H7 (cell line): ENCODE measurements around the gene INSR. TPM values are rescaled to one million over a fixed set of nuclear protein-coding genes. Genes with fewer than 3 reads are reported as not detected.
"Not testable (repeated sequence)": the region's sequence is repeated elsewhere in the genome, so short reads cannot be mapped to it uniquely, and the experiment has no call there.

Experiments used
- DNase-seq: peaks from one replicate; pipeline ENCODE4 v3.0.0; 2012
- H3K27me3 ChIP-seq: 2 replicates; pipeline ENCODE4 v1.6.0; 2011; ENCODE audit warnings: mild to moderate bottlenecking, low read length; ENCODE audit not compliant: control insufficient read depth, insufficient read depth
- H3K36me3 ChIP-seq: replicated peaks from 2 replicates; pipeline ENCODE4 v1.5.1; 2011; ENCODE audit warnings: low read length; ENCODE audit not compliant: control insufficient read depth, insufficient read depth
- H3K4me3 ChIP-seq: 2 replicates; pipeline ENCODE4 v1.5.1; 2011; ENCODE audit warnings: low read depth, mild to moderate bottlenecking, control low read depth, low read length, moderate library complexity; ENCODE audit not compliant: insufficient read depth
- total RNA-seq: library from RNA; depleted of rRNA; stranded (reverse); fragments of >200 nt; shearing (Covaris generic); gene quantifications from 2 replicates; pipeline ENCODE4 v1.2.3, GENCODE V29; 2014

Gene INSR
- total RNA-seq, 1 experiment from 2014 or later = 10.0 TPM

DNA sequence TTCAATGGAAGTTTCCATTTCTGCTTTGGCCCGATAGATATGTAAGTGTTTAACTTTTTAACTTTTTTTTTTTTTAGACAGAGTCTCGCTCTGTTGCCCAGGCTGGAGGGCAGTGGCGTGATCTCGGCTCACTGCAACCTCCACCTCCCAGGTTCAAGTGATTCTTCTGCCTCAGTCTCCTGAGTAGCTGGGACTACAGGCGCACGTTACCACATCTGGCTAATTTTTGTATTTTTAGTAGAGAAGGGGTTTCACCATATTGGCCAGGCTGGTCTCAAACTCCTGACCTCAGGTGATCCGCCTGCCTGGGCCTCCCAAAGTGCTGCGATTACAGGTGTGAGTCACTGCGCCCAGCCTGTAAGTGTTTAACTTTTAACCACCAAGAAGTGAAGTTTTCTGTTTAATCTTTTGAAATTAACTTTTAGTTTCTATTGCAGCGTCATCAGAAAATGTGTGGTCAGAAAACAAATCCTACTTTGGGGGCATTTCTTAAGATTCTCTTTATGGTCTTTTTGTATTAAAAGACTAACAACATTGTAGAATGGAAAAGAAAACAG is 147.0 kb downstream of the INSR start:
- H3K4me3 ChIP-seq, H3K27me3 ChIP-seq, DNase-seq, H3K36me3 ChIP-seq: not testable (repeated sequence)

GRCh38 chr19:7146086-7146485 is 148.1 kb downstream of the INSR start:
- H3K27me3 ChIP-seq, H3K4me3 ChIP-seq, H3K36me3 ChIP-seq, DNase-seq: not testable (repeated sequence)

- DNase-seq = no peak
- Histone ChIP-seq H3K36me3 (peaks cover 3% of the 10 kb centered on the region), H3K27me3 (no peaks in the 10 kb centered on the region), H3K4me3 (no peak overlapping the region)
Observed at GRCh38 chr19:7145494-7145893, 148.7 kb downstream of the INSR start.

GRCh38 chr19:7142771-7143170 is 151.4 kb downstream of the INSR start:
- DNase-seq = no peak
- no peak overlapping the region for H3K4me3 ChIP-seq
- H3K36me3 ChIP-seq = peaks cover 3% of the 10 kb centered on the region
- no peaks in the 10 kb centered on the region for H3K27me3 ChIP-seq

DNA sequence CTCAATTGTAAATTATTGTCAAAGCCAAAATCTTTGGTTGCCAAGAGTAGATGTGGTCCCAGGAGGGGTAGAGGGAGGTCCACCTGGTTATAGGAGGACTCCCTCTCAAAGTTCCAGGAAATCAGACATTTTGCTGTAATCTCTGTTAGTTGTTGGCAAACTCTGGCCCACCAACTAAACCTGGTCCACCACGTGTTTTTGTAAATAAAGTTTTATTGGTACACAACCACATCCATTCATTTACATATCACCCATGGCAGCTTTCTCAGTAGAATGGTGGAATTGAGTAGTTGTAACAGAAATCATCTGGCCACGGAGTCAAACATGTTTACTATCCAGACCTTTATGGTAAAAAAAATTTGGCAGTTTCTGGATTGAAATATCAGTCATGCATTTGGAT is 154.1 kb downstream of the INSR start:
- H3K4me3 ChIP-seq = no peak overlapping the region
- H3K36me3 ChIP-seq = peaks cover 3% of the 10 kb centered on the region
- H3K27me3 ChIP-seq = no peaks in the 10 kb centered on the region
- no peak for DNase-seq

- Histone ChIP-seq H3K36me3 (peaks cover 3% of the 10 kb centered on the region), H3K4me3 (no peak overlapping the region), H3K27me3 (no peaks in the 10 kb centered on the region)
- no peak for DNase-seq
Observed at GRCh38 chr19:7139095-7139494, 155.1 kb downstream of the INSR start.

- Histone ChIP-seq H3K4me3 (no peak overlapping the region), H3K36me3 (peaks cover 3% of the 10 kb centered on the region), H3K27me3 (no peaks in the 10 kb centered on the region)
- DNase-seq = no peak
Observed at GRCh38 chr19:7138402-7138801, 155.8 kb downstream of the INSR start.

- Histone ChIP-seq H3K36me3 (peaks cover 3% of the 10 kb centered on the region), H3K27me3 (no peaks in the 10 kb centered on the region), H3K4me3 (no peak overlapping the region)
- DNase-seq = no peak
Observed at GRCh38 chr19:7137120-7137519, 157.1 kb downstream of the INSR start.

DNA sequence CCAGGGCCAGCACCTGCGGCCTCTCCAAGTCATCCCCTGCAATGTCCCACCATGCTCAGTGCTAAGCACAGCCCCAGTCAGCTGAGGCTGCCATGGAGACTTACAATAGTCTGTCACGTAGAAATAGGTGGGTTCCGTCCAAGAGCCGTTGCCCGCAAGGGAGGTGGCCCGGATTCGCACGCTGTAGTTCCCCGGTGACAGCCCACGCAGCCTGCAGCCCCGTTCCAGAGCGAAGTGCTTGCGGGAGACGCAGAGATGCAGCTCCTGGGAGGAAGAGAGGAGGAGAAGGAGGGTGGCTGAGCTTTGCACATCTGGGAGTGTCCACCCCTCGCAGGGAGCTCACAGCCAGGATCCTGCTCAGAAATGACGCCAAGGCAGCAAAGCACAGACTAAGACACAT is 162.2 kb downstream of the INSR start:
- H3K27me3 ChIP-seq = no peaks in the 10 kb centered on the region
- peaks cover 2% of the 10 kb centered on the region for H3K36me3 ChIP-seq
- H3K4me3 ChIP-seq = no peak overlapping the region
- DNase-seq = no peak

- Histone ChIP-seq H3K4me3 (no peak overlapping the region), H3K36me3 (peaks cover 16% of the 10 kb centered on the region), H3K27me3 (no peaks in the 10 kb centered on the region)
- DNase-seq = no peak
Observed at GRCh38 chr19:7130043-7130442, 164.2 kb downstream of the INSR start.

GRCh38 chr19:7126132-7126531 is 168.1 kb downstream of the INSR start:
- no peak for DNase-seq
- Histone ChIP-seq H3K27me3 (no peaks in the 10 kb centered on the region), H3K36me3 (peaks cover 20% of the 10 kb centered on the region), H3K4me3 (no peak overlapping the region)

DNA sequence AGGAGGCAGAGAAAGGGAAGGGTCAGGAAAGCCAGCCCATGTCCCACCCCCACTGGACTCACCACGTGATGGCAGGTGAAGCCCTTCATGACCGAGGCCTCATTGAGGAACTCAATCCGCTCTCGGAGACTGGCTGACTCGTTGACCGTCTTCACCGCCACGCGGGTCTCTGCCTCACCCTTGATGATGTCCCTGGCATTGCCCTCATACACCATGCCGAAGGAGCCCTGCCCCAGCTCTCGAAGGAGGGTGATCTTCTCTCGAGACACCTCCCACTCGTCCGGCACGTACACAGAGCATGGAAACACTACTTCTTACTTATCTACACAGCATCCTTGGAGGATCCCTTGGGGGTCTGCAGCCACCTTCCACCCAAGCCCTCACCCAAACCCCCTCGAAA is 169.0 kb downstream of the INSR start:
- H3K27me3 ChIP-seq = no peaks in the 10 kb centered on the region
- no peak for DNase-seq
- H3K36me3 ChIP-seq = peaks cover 19% of the 10 kb centered on the region
- no peak overlapping the region for H3K4me3 ChIP-seq

GRCh38 chr19:7124782-7125181 is 169.4 kb downstream of the INSR start:
- no peak for DNase-seq
- Histone ChIP-seq H3K36me3 (peaks cover 18% of the 10 kb centered on the region), H3K4me3 (no peak overlapping the region)

DNA sequence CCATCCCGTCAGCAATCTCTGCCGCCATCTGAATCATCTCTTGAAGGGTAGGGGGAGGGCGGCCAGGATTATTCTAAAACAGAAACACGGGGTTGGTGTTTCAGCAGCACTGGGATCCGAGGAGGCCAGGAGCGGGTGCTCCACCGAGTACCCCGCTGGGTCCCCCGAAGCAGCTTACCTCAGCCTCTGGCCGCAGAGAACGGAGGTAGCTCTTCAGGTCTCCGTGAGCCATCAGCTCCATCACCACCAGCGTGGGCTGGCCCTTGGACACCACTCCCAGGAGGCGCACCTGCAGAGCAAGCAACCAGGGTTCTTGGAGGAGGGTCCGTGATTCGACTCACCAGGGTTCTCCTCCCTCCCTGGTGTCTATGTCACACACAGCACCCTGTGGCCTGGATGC is 171.5 kb downstream of the INSR start:
- Histone ChIP-seq H3K27me3 (no peaks in the 10 kb centered on the region), H3K4me3 (no peak overlapping the region), H3K36me3 (peaks cover 22% of the 10 kb centered on the region)
- no peak for DNase-seq

More at GRCh38 chr19:7124782-7125181, 169.4 kb downstream of the INSR start:
- H3K27me3 ChIP-seq = no peaks in the 10 kb centered on the region

DNA sequence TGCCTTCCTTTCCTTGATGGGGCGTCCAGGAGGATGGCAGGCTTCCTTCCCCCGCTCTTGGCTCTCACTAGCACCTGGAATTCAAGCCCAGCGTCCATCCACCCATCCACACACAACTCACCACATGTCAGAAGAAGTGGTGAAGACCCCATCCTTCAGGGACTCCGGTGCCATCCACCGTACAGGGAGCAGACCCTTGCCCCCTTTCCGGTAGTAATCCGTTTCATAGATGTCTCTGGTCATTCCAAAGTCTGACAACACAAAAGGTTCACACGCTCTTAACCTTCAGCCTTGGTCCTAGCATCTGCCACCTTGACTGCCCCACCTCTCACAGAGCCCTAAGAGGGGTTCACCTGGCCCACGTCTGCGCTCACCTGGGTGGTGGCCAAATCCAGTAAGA is 173.7 kb downstream of the INSR start:
- Histone ChIP-seq H3K36me3 (peaks cover 9% of the 10 kb centered on the region), H3K27me3 (no peaks in the 10 kb centered on the region), H3K4me3 (no peak overlapping the region)
- DNase-seq = no peak

DNA sequence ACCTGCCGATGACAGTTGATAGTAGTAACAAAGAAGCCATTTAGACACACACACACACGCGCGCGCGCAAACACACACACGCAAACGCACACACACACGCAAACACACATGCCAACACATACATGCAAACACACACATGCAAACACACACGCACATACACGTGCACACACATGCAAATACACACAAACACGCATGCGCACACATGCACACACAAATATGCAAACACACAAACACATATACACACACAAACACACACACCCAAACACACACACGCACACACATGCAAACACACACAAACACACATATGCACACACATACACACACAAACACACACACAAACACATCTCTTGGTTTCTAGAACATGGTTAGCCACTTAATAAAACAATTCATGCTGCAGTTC is 174.6 kb downstream of the INSR start:
- Histone ChIP-seq H3K4me3 (no peak overlapping the region), H3K27me3 (no peaks in the 10 kb centered on the region), H3K36me3 (peaks cover 7% of the 10 kb centered on the region)
- no peak for DNase-seq
